Naive thymus-derived CD4-positive, alpha-beta T cell (primary cell): ENCODE measurements around the gene DIP2B. TPM values are rescaled to one million over a fixed set of nuclear protein-coding genes. Genes with fewer than 3 reads are reported as not detected.

Experiments
- ATAC-seq: fragments of 150-1000 bp; cut with Tn5 transposase; 2 replicates; pipeline ENCODE4 v1.10.0; 2021; ENCODE audit warnings: mild to moderate bottlenecking, moderate library complexity
- CTCF ChIA-PET: fragments of 350-600 bp; sonication (Branson Sonifier 250); formaldehyde crosslinking; loops from one replicate; lab custom pipeline; 2021; ENCODE audit warnings: antibody characterized with exemption; lab: Charles Lee
- POLR2A ChIA-PET: fragments of 350-600 bp; sonication (Branson Sonifier 250); formaldehyde crosslinking; loops from one replicate; lab custom pipeline; 2021; ENCODE audit warnings: antibody characterized with exemption, inconsistent platforms; lab: Charles Lee
- DNase-seq, 9 donors: peaks; one replicate each; pipeline versions ENCODE4 v3.0.0 to v3.0.0-alpha.2; 2020 to 2022; ENCODE audit warnings: mixed read lengths in 1 of 9
- H3K27ac ChIP-seq: one replicate; pipeline ENCODE4 v1.7.0; 2013; ENCODE audit warnings: mild to moderate bottlenecking, low read depth, low read length, moderate library complexity
- H3K27me3 ChIP-seq, 2 donors: one replicate each; pipeline ENCODE4 v1.7.0; 2013; ENCODE audit warnings: low read length in 2 of 2, mild to moderate bottlenecking in 2 of 2, moderate library complexity in 2 of 2; ENCODE audit not compliant: control insufficient read depth in 2 of 2, insufficient read depth in 2 of 2
- H3K36me3 ChIP-seq, 3 experiments: 1 replicate in 2 of 3; 2 replicates in 1 of 3; pipeline ENCODE4 v1.7.0; 2013; ENCODE audit warnings: low read length in 3 of 3, mild to moderate bottlenecking in 3 of 3, moderate library complexity in 1 of 3; ENCODE audit not compliant: insufficient read depth in 3 of 3, control insufficient read depth in 2 of 3
- H3K4me1 ChIP-seq, 2 donors: one replicate each; pipeline ENCODE4 v1.7.0; 2013; ENCODE audit warnings: low read length in 2 of 2, mild to moderate bottlenecking in 2 of 2, moderate library complexity in 1 of 2; ENCODE audit not compliant: control insufficient read depth in 2 of 2, insufficient read depth in 2 of 2
- H3K4me3 ChIP-seq: 2 replicates; pipeline ENCODE4 v1.7.0; 2013; ENCODE audit warnings: mild to moderate bottlenecking, low read length
- H3K9me3 ChIP-seq, 3 experiments: 1 replicate in 2 of 3; 2 replicates in 1 of 3; pipeline ENCODE4 v1.7.0; 2013; ENCODE audit warnings: low read length in 3 of 3; ENCODE audit not compliant: control insufficient read depth in 2 of 3
- H3K27ac Mint-ChIP-seq, 9 donors: one replicate each; pipeline ENCODE4 v1.8.0; 2020 to 2022; ENCODE audit warnings: mixed read lengths in 9 of 9, mild to moderate bottlenecking in 8 of 9, moderate library complexity in 5 of 9, inconsistent platforms in 2 of 9
- H3K27me3 Mint-ChIP-seq, 5 donors: one replicate each; pipeline ENCODE4 v1.8.0; 2021 to 2022; ENCODE audit warnings: mixed read lengths in 5 of 5, mild to moderate bottlenecking in 1 of 5
- H3K36me3 Mint-ChIP-seq, 5 donors: one replicate each; pipeline ENCODE4 v1.8.0; 2020 to 2022; ENCODE audit warnings: mixed read lengths in 5 of 5, mild to moderate bottlenecking in 3 of 5, inconsistent platforms in 1 of 5
- H3K4me1 Mint-ChIP-seq, 7 donors: one replicate each; pipeline ENCODE4 v1.8.0; 2020 to 2022; ENCODE audit warnings: mixed read lengths in 7 of 7, mild to moderate bottlenecking in 3 of 7, inconsistent platforms in 1 of 7
- H3K4me3 Mint-ChIP-seq, 10 donors: one replicate each; pipeline ENCODE4 v1.8.0; 2020 to 2022; ENCODE audit warnings: mild to moderate bottlenecking in 10 of 10, mixed read lengths in 10 of 10, moderate library complexity in 6 of 10, inconsistent platforms in 2 of 10
- H3K9me3 Mint-ChIP-seq, 11 donors: one replicate each; pipeline ENCODE4 v1.8.0; 2020 to 2022; ENCODE audit warnings: mixed read lengths in 11 of 11, mild to moderate bottlenecking in 4 of 11, inconsistent platforms in 1 of 11, moderate library complexity in 1 of 11
- intact Hi-C, 2 donors: fragments of 100-400 bp; cut with micrococcal nuclease; formaldehyde crosslinking; loops; one replicate each; pipeline ENCODE4 v1.15.1; 2023
- polyA plus RNA-seq, 2 donors: library from polyadenylated mRNA; unstranded; fragments of 300-500 nt; fragmentation: Illumina TruSeq; gene quantifications; one replicate each; pipeline ENCODE4 v1.2.3, GENCODE V29; 2021
- total RNA-seq, 6 experiments: library from RNA in 5 of 6; stranded (reverse) in 5 of 6; gene quantifications; 1 replicate in 5 of 6; 2 replicates in 1 of 6; pipeline ENCODE4 v1.2.3 and lab custom pipeline; 2021 to 2026

DIP2B gene
- total and polyA plus RNA-seq, 7 experiments from 2014 or later: 10.0 to 41.8 (median 34.3) TPM

DNA sequence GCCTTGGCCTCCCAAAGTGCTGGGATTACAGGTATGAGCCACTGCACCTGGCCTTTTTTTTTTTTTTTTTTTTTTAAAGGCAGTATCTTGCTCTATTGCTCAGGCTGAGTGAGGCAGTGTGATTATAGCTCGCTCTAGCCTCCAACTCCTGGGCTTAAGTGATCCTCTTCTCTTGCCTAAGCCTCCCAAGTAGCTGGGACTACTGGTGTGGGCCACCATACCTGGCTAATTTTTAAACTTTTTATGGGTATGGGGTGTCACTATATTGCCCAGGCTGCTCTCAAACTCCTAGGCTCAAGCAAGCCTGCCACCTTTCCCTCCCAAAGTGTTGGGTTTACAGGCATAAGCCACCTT, 58.6 kb downstream of the DIP2B start:
- H3K36me3 Mint-ChIP-seq: peaks cover 0 to 16% (median 3%) of the 10 kb centered on the region in 5 donors
- H3K27ac Mint-ChIP-seq: peak overlapping the region in 3 of 9 donors; percentile 48 to 57 (median 56)
- H3K4me1 Mint-ChIP-seq: peaks cover 28 to 84% (median 71%) of the 10 kb centered on the region in 7 donors
- H3K36me3 ChIP-seq: no peaks in the 10 kb centered on the region
- POLR2A ChIA-PET: interaction anchor here (0.6 kb wide), 1 partner anchor 20 kb away, joined by 3 read pairs; no protein-coding TSS in a partner anchor
- no peaks in the 10 kb centered on the region for H3K9me3 ChIP-seq
- H3K4me1 ChIP-seq: no peaks in the 10 kb centered on the region
- H3K4me3 ChIP-seq: no peak overlapping the region
- no peaks in the 10 kb centered on the region for H3K9me3 Mint-ChIP-seq
- no peaks in the 10 kb centered on the region for H3K27me3 Mint-ChIP-seq
- H3K4me3 Mint-ChIP-seq: peak overlapping the region in 1 of 10 donors; percentile 24
- no peaks in the 10 kb centered on the region for H3K27me3 ChIP-seq
- H3K27ac ChIP-seq: no peak overlapping the region
- CTCF ChIA-PET: interaction anchor here (0.6 kb wide), 1 partner anchor 75 kb away, joined by 3 read pairs; no protein-coding TSS in a partner anchor
- intact Hi-C loops: no loop called here
- no peak for DNase-seq
- no peak for ATAC-seq

DNA sequence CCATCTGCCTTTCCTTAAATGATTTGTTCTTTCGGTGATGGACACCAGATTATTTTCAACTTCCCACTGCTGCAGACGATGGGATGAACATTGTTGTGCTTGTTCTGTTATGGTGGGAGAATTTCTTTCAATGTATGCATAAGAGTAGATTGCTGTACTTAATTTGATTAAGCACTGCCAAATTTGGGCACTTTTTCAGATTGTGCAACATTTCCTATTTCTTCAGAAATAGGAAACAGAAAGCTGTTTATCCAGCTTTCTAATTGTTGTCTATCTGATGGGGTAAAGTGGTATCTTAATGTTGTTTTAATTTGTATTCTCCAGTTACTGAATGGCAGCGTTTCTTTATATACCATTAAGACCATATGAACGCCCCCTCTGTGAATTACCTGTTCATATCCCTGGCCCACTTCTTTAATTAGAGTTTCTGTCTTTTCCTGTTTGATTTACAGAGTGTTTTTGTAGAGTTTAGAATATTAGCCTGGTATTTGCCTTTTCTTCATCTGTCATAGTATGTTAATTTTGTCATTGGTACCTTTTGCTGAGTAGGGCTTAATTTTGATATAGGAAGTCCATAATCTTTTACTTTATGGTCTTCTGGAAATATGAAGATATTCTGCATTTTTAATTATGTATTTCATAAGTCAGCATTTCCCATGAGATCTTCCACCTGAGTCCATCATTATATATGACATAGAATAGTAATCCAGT, 59.6 kb downstream of the DIP2B start:
- Histone ChIP-seq H3K4me1 (no peaks in the 10 kb centered on the region), H3K9me3 (no peaks in the 10 kb centered on the region), H3K27ac (no peak overlapping the region), H3K4me3 (no peak overlapping the region), H3K27me3 (no peaks in the 10 kb centered on the region), H3K36me3 (no peaks in the 10 kb centered on the region)
- ChIA-PET POLR2A (no interaction called here), CTCF (interaction anchor here (0.6 kb wide), 1 partner anchor 74 kb away, joined by 3 read pairs; no protein-coding TSS in a partner anchor)
- H3K36me3 Mint-ChIP-seq: peaks cover 0 to 8% (median 0%) of the 10 kb centered on the region in 5 donors
- DNase-seq (no peak), ATAC-seq (no peak)
- H3K4me1 Mint-ChIP-seq: peaks cover 30 to 84% (median 75%) of the 10 kb centered on the region in 7 donors
- intact Hi-C loops: no loop called here
- no peaks in the 10 kb centered on the region for H3K9me3 Mint-ChIP-seq
- no peaks in the 10 kb centered on the region for H3K27me3 Mint-ChIP-seq
- H3K27ac Mint-ChIP-seq: peak overlapping the region in 6 of 9 donors; percentile 3 to 67 (median 34)
- H3K4me3 Mint-ChIP-seq: peak overlapping the region in 3 of 10 donors; percentile 4 to 52 (median 24)

GRCh38 chr12:50564948-50565297, 60.1 kb downstream of the DIP2B start:
- H3K9me3 ChIP-seq: no peaks in the 10 kb centered on the region
- no peak overlapping the region for H3K4me3 ChIP-seq
- CTCF ChIA-PET: no interaction called here
- no peak overlapping the region for H3K27ac ChIP-seq
- peaks cover 0 to 8% (median 0%) of the 10 kb centered on the region in 5 donors for H3K36me3 Mint-ChIP-seq
- POLR2A ChIA-PET: interaction anchor here (0.6 kb wide), 1 partner anchor 27 kb away, joined by 3 read pairs; no protein-coding TSS in a partner anchor
- H3K36me3 ChIP-seq: no peaks in the 10 kb centered on the region
- no peaks in the 10 kb centered on the region for H3K4me1 ChIP-seq
- H3K27me3 ChIP-seq: no peaks in the 10 kb centered on the region
- peak overlapping the region in 5 of 9 donors; percentile 1 to 67 (median 33) for H3K27ac Mint-ChIP-seq
- no peak for ATAC-seq
- intact Hi-C loops: no loop called here
- H3K4me1 Mint-ChIP-seq: peaks cover 30 to 85% (median 75%) of the 10 kb centered on the region in 7 donors
- H3K9me3 Mint-ChIP-seq: no peaks in the 10 kb centered on the region
- peak overlapping the region in 3 of 10 donors; percentile 4 to 52 (median 24) for H3K4me3 Mint-ChIP-seq
- H3K27me3 Mint-ChIP-seq: no peaks in the 10 kb centered on the region
- DNase-seq: no peak

GRCh38 chr12:50566066-50566465, 61.3 kb downstream of the DIP2B start:
- Histone ChIP-seq H3K4me3 (no peak overlapping the region), H3K27ac (no peak overlapping the region), H3K9me3 (no peaks in the 10 kb centered on the region), H3K36me3 (no peaks in the 10 kb centered on the region), H3K4me1 (no peaks in the 10 kb centered on the region), H3K27me3 (no peaks in the 10 kb centered on the region)
- intact Hi-C loops: no loop called here
- H3K36me3 Mint-ChIP-seq: peaks cover 0 to 8% (median 0%) of the 10 kb centered on the region in 5 donors
- H3K9me3 Mint-ChIP-seq: no peaks in the 10 kb centered on the region
- no peak overlapping the region for H3K4me3 Mint-ChIP-seq
- no peak for ATAC-seq
- H3K4me1 Mint-ChIP-seq: peaks cover 30 to 85% (median 72%) of the 10 kb centered on the region in 7 donors
- H3K27me3 Mint-ChIP-seq: no peaks in the 10 kb centered on the region
- ChIA-PET CTCF (no interaction called here), POLR2A (interaction anchor here (0.6 kb wide), 1 partner anchor 20 kb away, joined by 5 read pairs; no protein-coding TSS in a partner anchor)
- no peak for DNase-seq
- peak overlapping the region in 4 of 9 donors; percentile 16 to 60 (median 46) for H3K27ac Mint-ChIP-seq

DNA sequence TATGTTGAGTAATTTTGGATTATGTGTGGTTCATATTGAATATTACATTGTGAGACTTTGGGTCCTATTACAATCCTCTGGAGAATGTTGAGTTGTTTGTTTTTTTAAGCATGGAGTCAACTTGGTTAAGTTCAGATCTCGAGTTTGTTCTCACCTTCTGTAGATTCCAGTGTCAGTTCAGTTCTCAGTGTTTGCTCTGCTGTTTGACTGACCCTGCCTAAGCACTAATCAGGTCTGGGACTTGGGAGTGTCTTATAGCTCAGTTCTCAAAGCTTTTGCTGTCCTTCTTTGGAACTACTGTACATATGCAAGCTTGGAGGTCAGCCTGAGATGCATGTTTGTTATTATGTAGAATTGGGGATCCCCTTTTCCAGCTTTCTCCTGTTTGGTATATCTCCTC, 63.1 kb downstream of the DIP2B start:
- Mint-ChIP-seq H3K27ac (peak overlapping the region in 6 of 9 donors; percentile 11 to 63 (median 35)), H3K4me3 (peak overlapping the region in 3 of 10 donors; percentile 5 to 43 (median 30)), H3K27me3 (no peaks in the 10 kb centered on the region), H3K4me1 (peaks cover 35 to 77% (median 66%) of the 10 kb centered on the region in 7 donors), H3K9me3 (no peaks in the 10 kb centered on the region), H3K36me3 (peaks cover 0 to 8% (median 0%) of the 10 kb centered on the region in 5 donors)
- Histone ChIP-seq H3K9me3 (no peaks in the 10 kb centered on the region), H3K4me3 (no peak overlapping the region), H3K36me3 (no peaks in the 10 kb centered on the region), H3K4me1 (peaks cover 0 to 11% of the 10 kb centered on the region in 2 donors), H3K27ac (no peak overlapping the region), H3K27me3 (no peaks in the 10 kb centered on the region)
- POLR2A ChIA-PET: no interaction called here
- ATAC-seq: no peak
- CTCF ChIA-PET: interaction anchor here (0.8 to 1.2 kb wide), 2 partner anchors 11 to 773 kb away, joined by 4 to 5 read pairs; no protein-coding TSS in a partner anchor
- intact Hi-C loops: no loop called here
- DNase-seq: no peak

GRCh38 chr12:50568338-50569091, 63.7 kb downstream of the DIP2B start:
- Histone ChIP-seq H3K4me1 (peaks cover 0 to 11% of the 10 kb centered on the region in 2 donors), H3K27ac (no peak overlapping the region), H3K9me3 (no peaks in the 10 kb centered on the region), H3K4me3 (no peak overlapping the region), H3K27me3 (no peaks in the 10 kb centered on the region), H3K36me3 (no peaks in the 10 kb centered on the region)
- intact Hi-C loops: no loop called here
- Mint-ChIP-seq H3K36me3 (peaks cover 0 to 8% (median 0%) of the 10 kb centered on the region in 5 donors), H3K27me3 (no peaks in the 10 kb centered on the region), H3K4me3 (peak overlapping the region in 1 of 10 donors; percentile 30), H3K4me1 (peaks cover 40 to 77% (median 67%) of the 10 kb centered on the region in 7 donors), H3K27ac (peak overlapping the region in 6 of 9 donors; percentile 4 to 67 (median 23)), H3K9me3 (no peaks in the 10 kb centered on the region)
- POLR2A ChIA-PET: interaction anchor here (0.8 kb wide), 2 partner anchors 55 to 214 kb away, joined by 5 to 7 read pairs; no protein-coding TSS in a partner anchor
- ATAC-seq: no peak
- DNase-seq: no peak
- CTCF ChIA-PET: interaction anchor here (0.8 to 1.2 kb wide), 2 partner anchors 11 to 772 kb away, joined by 4 to 5 read pairs; no protein-coding TSS in a partner anchor
